Astrocyte (in vitro differentiated cells and primary cell): ENCODE results near the gene UBE2G2.

Experiments used
- EZH2 ChIP-seq: IDR thresholded peaks from 2 replicates; pipeline ENCODE4 v1.6.1; 2012; ENCODE audit warnings: mild to moderate bottlenecking, low read length, inconsistent platforms; ENCODE audit not compliant: insufficient read depth
- TF ChIP-seq, protein P1 (sequence below): IDR thresholded peaks from 2 replicates; pipeline ENCODE4 v1.5.1; 2011; ENCODE audit warnings: low read depth, mild to moderate bottlenecking, inconsistent platforms, low read length, moderate library complexity; ENCODE audit not compliant: insufficient read depth

GRCh38 chr21:44751186-44751798, 50.3 kb downstream of the UBE2G2 start:
- TF ChIP-seq, protein P1, sequence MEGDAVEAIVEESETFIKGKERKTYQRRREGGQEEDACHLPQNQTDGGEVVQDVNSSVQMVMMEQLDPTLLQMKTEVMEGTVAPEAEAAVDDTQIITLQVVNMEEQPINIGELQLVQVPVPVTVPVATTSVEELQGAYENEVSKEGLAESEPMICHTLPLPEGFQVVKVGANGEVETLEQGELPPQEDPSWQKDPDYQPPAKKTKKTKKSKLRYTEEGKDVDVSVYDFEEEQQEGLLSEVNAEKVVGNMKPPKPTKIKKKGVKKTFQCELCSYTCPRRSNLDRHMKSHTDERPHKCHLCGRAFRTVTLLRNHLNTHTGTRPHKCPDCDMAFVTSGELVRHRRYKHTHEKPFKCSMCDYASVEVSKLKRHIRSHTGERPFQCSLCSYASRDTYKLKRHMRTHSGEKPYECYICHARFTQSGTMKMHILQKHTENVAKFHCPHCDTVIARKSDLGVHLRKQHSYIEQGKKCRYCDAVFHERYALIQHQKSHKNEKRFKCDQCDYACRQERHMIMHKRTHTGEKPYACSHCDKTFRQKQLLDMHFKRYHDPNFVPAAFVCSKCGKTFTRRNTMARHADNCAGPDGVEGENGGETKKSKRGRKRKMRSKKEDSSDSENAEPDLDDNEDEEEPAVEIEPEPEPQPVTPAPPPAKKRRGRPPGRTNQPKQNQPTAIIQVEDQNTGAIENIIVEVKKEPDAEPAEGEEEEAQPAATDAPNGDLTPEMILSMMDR: no peak
- TF ChIP-seq EZH2: no peak
